Karpas-422 (cell line): ENCODE measurements around the gene MBNL2. TPM values are rescaled to one million over a fixed set of nuclear protein-coding genes. Genes with fewer than 3 reads are reported as not detected.
A peak's percentile ranks its signal among the peaks of the same experiment; 100 is the strongest.

ENCODE experiments used
- DNase-seq: peaks from one replicate; pipeline ENCODE4 v3.0.0-alpha.2; 2015
- H2AFZ ChIP-seq: fragments of 200-600 bp; sonication (generic); 2 replicates; pipeline ENCODE4 v1.6.1; 2014; ENCODE audit warnings: antibody characterized with exemption, low read length, mixed read lengths
- H3K27ac ChIP-seq: fragments of 200-600 bp; sonication (generic); 2 replicates; pipeline ENCODE4 v1.5.1; 2014; ENCODE audit warnings: mild to moderate bottlenecking, low read length, moderate library complexity
- H3K27me3 ChIP-seq: fragments of 200-600 bp; sonication (generic); 2 replicates; pipeline ENCODE4 v1.6.1; 2014; ENCODE audit warnings: low read length, mixed read lengths
- H3K36me3 ChIP-seq: fragments of 200-600 bp; sonication (generic); 2 replicates; pipeline ENCODE4 v1.6.1; 2014; ENCODE audit warnings: low read length, mixed read lengths; ENCODE audit not compliant: insufficient read depth
- H3K4me1 ChIP-seq: fragments of 200-600 bp; sonication (generic); 2 replicates; pipeline ENCODE4 v1.6.1; 2014; ENCODE audit warnings: mild to moderate bottlenecking, low read length, mixed read lengths
- H3K4me2 ChIP-seq: fragments of 200-600 bp; sonication (generic); 2 replicates; pipeline ENCODE4 v1.6.1; 2014; ENCODE audit warnings: low read length, low read depth, mild to moderate bottlenecking; ENCODE audit not compliant: poor library complexity, severe bottlenecking
- H3K4me3 ChIP-seq: fragments of 200-600 bp; sonication (generic); 2 replicates; pipeline ENCODE4 v1.5.1; 2014; ENCODE audit warnings: mild to moderate bottlenecking, antibody characterized with exemption, low read length, mixed read lengths
- H3K79me2 ChIP-seq: fragments of 200-600 bp; sonication (generic); 2 replicates; pipeline ENCODE4 v1.6.1; 2014; ENCODE audit warnings: mild to moderate bottlenecking, low read length, mixed read lengths
- H3K9ac ChIP-seq: fragments of 200-600 bp; sonication (generic); 2 replicates; pipeline ENCODE4 v1.6.0; 2014; ENCODE audit warnings: low read length
- H3K9me2 ChIP-seq: fragments of 200-600 bp; sonication (generic), shearing (Covaris generic); replicated peaks from 2 replicates; pipeline ENCODE4 v1.6.0; 2014; ENCODE audit warnings: mild to moderate bottlenecking, low read length, moderate library complexity; ENCODE audit not compliant: insufficient read depth
- H3K9me3 ChIP-seq: fragments of 300-700, 200-600 bp; sonication (generic); 2 replicates; pipeline ENCODE4 v1.6.1; 2014; ENCODE audit warnings: low read length, mixed read lengths
- H4K20me1 ChIP-seq: fragments of 200-600 bp; sonication (generic); 2 replicates; pipeline ENCODE4 v1.6.1; 2014; ENCODE audit warnings: mild to moderate bottlenecking, antibody characterized with exemption, low read length, low read depth; ENCODE audit not compliant: insufficient read depth
- total RNA-seq: library from RNA; depleted of rRNA; stranded (reverse); fragments of >200 nt; shearing (Covaris generic); gene quantifications from 2 replicates; pipeline ENCODE4 v1.2.3, GENCODE V29; 2014; ENCODE audit warnings: low replicate concordance

The MBNL2 gene
- total RNA-seq, 1 experiment from 2014 or later, result 8.5 TPM

GRCh38 chr13:97425590-97425989 is 203.5 kb downstream of the MBNL2 start:
- H2AFZ ChIP-seq, result no peak overlapping the region
- H4K20me1 ChIP-seq, result no peaks in the 10 kb centered on the region
- no peak overlapping the region for H3K9ac ChIP-seq
- DNase-seq, result no peak
- H3K9me2 ChIP-seq, result 0 out of 2 replicates have a peak, but pooled peaks cover 6% of the 10 kb centered on the region
- H3K27ac ChIP-seq, result no peak overlapping the region
- no peak overlapping the region for H3K4me2 ChIP-seq
- no peak overlapping the region for H3K4me3 ChIP-seq
- H3K36me3 ChIP-seq, result no peaks in the 10 kb centered on the region
- H3K9me3 ChIP-seq, result no peaks in the 10 kb centered on the region
- no peaks in the 10 kb centered on the region for H3K27me3 ChIP-seq
- no peaks in the 10 kb centered on the region for H3K4me1 ChIP-seq
- no peaks in the 10 kb centered on the region for H3K79me2 ChIP-seq

- Histone ChIP-seq H3K4me1 (peaks cover 6% of the 10 kb centered on the region), H3K36me3 (no peaks in the 10 kb centered on the region), H3K4me2 (no peak overlapping the region), H3K4me3 (no peak overlapping the region), H3K27ac (no peak overlapping the region), H2AFZ (no peak overlapping the region), H3K9ac (no peak overlapping the region), H3K79me2 (no peaks in the 10 kb centered on the region), H4K20me1 (no peaks in the 10 kb centered on the region), H3K9me2 (0 out of 2 replicates have a peak, but pooled peaks cover 6% of the 10 kb centered on the region), H3K9me3 (no peaks in the 10 kb centered on the region), H3K27me3 (no peaks in the 10 kb centered on the region)
- no peak for DNase-seq
Measured at GRCh38 chr13:97426695-97427094, 204.6 kb downstream of the MBNL2 start.

GRCh38 chr13:97429681-97430081 is 207.5 kb downstream of the MBNL2 start:
- Histone ChIP-seq H3K4me3 (no peak overlapping the region), H3K27ac (no peak overlapping the region), H3K4me1 (peaks cover 16% of the 10 kb centered on the region), H3K79me2 (peaks cover 4% of the 10 kb centered on the region), H3K9ac (no peak overlapping the region), H3K36me3 (no peaks in the 10 kb centered on the region), H3K4me2 (no peak overlapping the region), H2AFZ (no peak overlapping the region), H3K27me3 (no peaks in the 10 kb centered on the region), H3K9me2 (no peaks in the 10 kb centered on the region), H4K20me1 (no peaks in the 10 kb centered on the region), H3K9me3 (no peaks in the 10 kb centered on the region)
- DNase-seq, result no peak

GRCh38 chr13:97430296-97430695 is 208.2 kb downstream of the MBNL2 start:
- no peak for DNase-seq
- no peaks in the 10 kb centered on the region for H3K36me3 ChIP-seq
- no peaks in the 10 kb centered on the region for H4K20me1 ChIP-seq
- no peak overlapping the region for H3K4me3 ChIP-seq
- H3K4me1 ChIP-seq, result peaks cover 16% of the 10 kb centered on the region
- no peak overlapping the region for H3K9ac ChIP-seq
- no peak overlapping the region for H3K27ac ChIP-seq
- no peak overlapping the region for H2AFZ ChIP-seq
- peaks cover 10% of the 10 kb centered on the region for H3K79me2 ChIP-seq
- H3K4me2 ChIP-seq, result no peak overlapping the region
- no peaks in the 10 kb centered on the region for H3K27me3 ChIP-seq
- no peaks in the 10 kb centered on the region for H3K9me3 ChIP-seq
- no peaks in the 10 kb centered on the region for H3K9me2 ChIP-seq

GRCh38 chr13:97431171-97431764 is 209.1 kb downstream of the MBNL2 start:
- Histone ChIP-seq H3K4me3 (peak overlapping the region; percentile 72; the same call in 1 of the 2 replicates), H3K27ac (no peak overlapping the region), H3K4me1 (peaks cover 24% of the 10 kb centered on the region), H3K9me2 (no peaks in the 10 kb centered on the region), H3K79me2 (peaks cover 19% of the 10 kb centered on the region), H3K4me2 (peak overlapping the region; percentile 90), H4K20me1 (0 out of 2 replicates have a peak, but pooled peaks cover 3% of the 10 kb centered on the region), H3K9me3 (no peaks in the 10 kb centered on the region), H3K36me3 (no peaks in the 10 kb centered on the region), H3K9ac (no peak overlapping the region), H3K27me3 (no peaks in the 10 kb centered on the region), H2AFZ (no peak overlapping the region)
- no peak for DNase-seq

GRCh38 chr13:97432232-97432916 is 210.2 kb downstream of the MBNL2 start:
- H3K9me2 ChIP-seq, result no peaks in the 10 kb centered on the region
- H3K36me3 ChIP-seq, result peaks cover 3% of the 10 kb centered on the region; the same call in 1 of the 2 replicates
- peak overlapping the region; percentile 90 for H3K4me2 ChIP-seq
- no peaks in the 10 kb centered on the region for H3K9me3 ChIP-seq
- peak overlapping the region; percentile 56 for H2AFZ ChIP-seq
- peak overlapping the region; percentile 72 for H3K4me3 ChIP-seq
- H3K4me1 ChIP-seq, result peaks cover 33% of the 10 kb centered on the region
- peak overlapping the region; percentile 56 for H3K27ac ChIP-seq
- H3K9ac ChIP-seq, result peak overlapping the region; percentile 85
- peaks cover 30% of the 10 kb centered on the region for H3K79me2 ChIP-seq
- 0 out of 2 replicates have a peak, but pooled peaks cover 3% of the 10 kb centered on the region for H4K20me1 ChIP-seq
- peak; percentile 66 for DNase-seq
- H3K27me3 ChIP-seq, result no peaks in the 10 kb centered on the region

GRCh38 chr13:97432917-97433726 is 211.0 kb downstream of the MBNL2 start:
- Histone ChIP-seq H3K79me2 (peaks cover 38% of the 10 kb centered on the region), H4K20me1 (0 out of 2 replicates have a peak, but pooled peaks cover 3% of the 10 kb centered on the region), H3K4me2 (peak overlapping the region; percentile 99), H3K27ac (peak overlapping the region; percentile 88), H2AFZ (peak overlapping the region; percentile 95), H3K4me3 (peak overlapping the region; percentile 87), H3K36me3 (peaks cover 9% of the 10 kb centered on the region), H3K9me2 (no peaks in the 10 kb centered on the region), H3K9me3 (no peaks in the 10 kb centered on the region), H3K4me1 (peaks cover 41% of the 10 kb centered on the region), H3K9ac (peak overlapping the region; percentile 98), H3K27me3 (no peaks in the 10 kb centered on the region)
- peak; percentile 99 for DNase-seq
